Measurements from ENCODE around the gene RBM15.

The RBM15 gene

GRCh38 chr1:110337704-110338308, 1.4 kb upstream of the RBM15 start:
- peak overlapping the region; percentile 99 for H3K27ac ChIP-seq
- TF ChIP-seq CTCF (IDR thresholded peaks at IDR 0.05): no peak
- no peak for TF ChIP-seq ZFX (IDR thresholded peaks at IDR 0.05; ENCODE audit: borderline replicate concordance)

GRCh38 chr1:110338309-110338885, 780 bp upstream of the RBM15 start:
- peak overlapping the region; percentile 99 for H3K27ac ChIP-seq
- TF ChIP-seq CTCF (IDR thresholded peaks at IDR 0.05) (peak; percentile 68), ZFX (IDR thresholded peaks at IDR 0.05; ENCODE audit: borderline replicate concordance) (no peak)

GRCh38 chr1:110339407-110340206, 430 bp downstream of the RBM15 start:
- H3K27ac ChIP-seq: peak overlapping the region; percentile 99
- TF ChIP-seq CTCF (IDR thresholded peaks at IDR 0.05): no peak
- TF ChIP-seq ZFX (IDR thresholded peaks at IDR 0.05; ENCODE audit: borderline replicate concordance): no peak

GRCh38 chr1:110340207-110340468, 961 bp downstream of the RBM15 start:
- peak overlapping the region; percentile 99 for H3K27ac ChIP-seq
- TF ChIP-seq CTCF (IDR thresholded peaks at IDR 0.05): no peak
- no peak for TF ChIP-seq ZFX (IDR thresholded peaks at IDR 0.05; ENCODE audit: borderline replicate concordance)

- TF ChIP-seq ZFX (IDR thresholded peaks at IDR 0.05; ENCODE audit: borderline replicate concordance) (no peak), CTCF (IDR thresholded peaks at IDR 0.05) (no peak)
These were observed 2.1 kb downstream of the RBM15 start for GRCh38 chr1:110341146-110341871.

GRCh38 chr1:110341872-110342331, 2.7 kb downstream of the RBM15 start:
- no peak overlapping the region for H3K27ac ChIP-seq
- no peak for TF ChIP-seq ZFX (IDR thresholded peaks at IDR 0.05; ENCODE audit: borderline replicate concordance)
- TF ChIP-seq CTCF (IDR thresholded peaks at IDR 0.05): no peak

More at GRCh38 chr1:110341146-110341871, 2.1 kb downstream of the RBM15 start:
- no peak overlapping the region for H3K27ac ChIP-seq
